GM19025 (cell line): ENCODE measurements around the gene AUP1.
"Not testable (repeated sequence)": the region's sequence is repeated elsewhere in the genome, so short reads cannot be mapped to it uniquely, and the experiment has no call there.

Experiments used
- ATAC-seq: cut with Tn5 transposase; IDR thresholded peaks from one replicate; pipeline ENCODE4 v1.9.1; 2021; ENCODE audit warnings: mild to moderate bottlenecking, low read depth, moderate library complexity; ENCODE audit not compliant: unreplicated experiment

The AUP1 gene

GRCh38 chr2:74500578-74500946, 28.9 kb downstream of the AUP1 start:
- ATAC-seq: no peak

GRCh38 chr2:74499940-74500577, 29.4 kb downstream of the AUP1 start:
- ATAC-seq: no peak

GRCh38 chr2:74499267-74499939, 30.1 kb downstream of the AUP1 start, which contains the start of gene LBX2:
Gene LBX2, minus strand, starts transcription at chr2:74499603. Its CDS starts 66 bp downstream, at chr2:74499537.
- ATAC-seq: no peak

GRCh38 chr2:74498500-74499266, 30.8 kb downstream of the AUP1 start:
- ATAC-seq: no peak

- ATAC-seq: no peak
Measured at GRCh38 chr2:74497777-74498499, 31.6 kb downstream of the AUP1 start.

- ATAC-seq: no peak
Measured at GRCh38 chr2:74496997-74497776, 32.3 kb downstream of the AUP1 start.

GRCh38 chr2:74495440-74495839, 34.1 kb downstream of the AUP1 start:
- no peak for ATAC-seq

GRCh38 chr2:74493546-74493945, 36.0 kb downstream of the AUP1 start:
- ATAC-seq: no peak

- ATAC-seq: no peak
Measured at GRCh38 chr2:74491648-74492544, 37.6 kb downstream of the AUP1 start.

GRCh38 chr2:74489906-74490305, 39.6 kb downstream of the AUP1 start:
- ATAC-seq: no peak

GRCh38 chr2:74488643-74489481, 40.6 kb downstream of the AUP1 start:
- ATAC-seq: no peak

- no peak for ATAC-seq
Measured at GRCh38 chr2:74486141-74486540, 43.4 kb downstream of the AUP1 start.

- ATAC-seq: not testable (repeated sequence)
Measured at GRCh38 chr2:74483675-74484164, 45.8 kb downstream of the AUP1 start.

- peak; percentile 82 for ATAC-seq
Measured at GRCh38 chr2:74482801-74483674, 46.5 kb downstream of the AUP1 start, which contains the start of the genes CCDC142 and TTC31. Gene CCDC142, minus strand, starts transcription at chr2:74482998. Its CDS starts 161 bp downstream, at chr2:74482837. Gene TTC31, plus strand, starts transcription at chr2:74483081. Its CDS starts 15 bp downstream, at chr2:74483096.

- peak; percentile 36 for ATAC-seq
Measured at GRCh38 chr2:74481961-74482800, 47.3 kb downstream of the AUP1 start.

- ATAC-seq: no peak
Measured at GRCh38 chr2:74481431-74481830, 48.1 kb downstream of the AUP1 start.
